Thoracic aorta (tissue), 2 donors: ENCODE results near the gene ESR2. TPM values are rescaled to one million over a fixed set of nuclear protein-coding genes. Genes with fewer than 3 reads are reported as not detected.

Experiments
- ATAC-seq: fragments of 150-250 bp; one replicate; pipeline ENCODE4 v1.8.0; 2017; ENCODE audit warnings: low read depth; ENCODE audit not compliant: insufficient number of reproducible peaks, low FRiP score
- DNase-seq: peaks from one replicate; pipeline ENCODE4 v3.0.0-alpha.2; 2020; ENCODE audit warnings: low spot score
- H3K27ac ChIP-seq, 2 donors: fragments of 200-600 bp; sonication (generic); 1 replicate in 1 of 2; 2 replicates in 1 of 2; pipeline ENCODE4 v1.5.1; 2016; ENCODE audit warnings: mild to moderate bottlenecking in 2 of 2, moderate library complexity in 2 of 2
- H3K27me3 ChIP-seq: fragments of 200-600 bp; sonication (generic); replicated peaks from 2 replicates; pipeline ENCODE4 v1.6.0; 2016; ENCODE audit warnings: mild to moderate bottlenecking; ENCODE audit not compliant: insufficient read depth
- H3K36me3 ChIP-seq: fragments of 200-600 bp; sonication (generic); one replicate; pipeline ENCODE4 v1.5.1; 2016
- H3K4me1 ChIP-seq, 2 donors: fragments of 200-600 bp; sonication (generic); 1 replicate in 1 of 2; 2 replicates in 1 of 2; pipeline versions ENCODE4 v1.5.1 to v1.6.0; 2016; ENCODE audit warnings: low read depth in 2 of 2, mild to moderate bottlenecking in 1 of 2; ENCODE audit not compliant: control insufficient read depth in 1 of 2
- H3K4me3 ChIP-seq: fragments of 200-600 bp; sonication (generic); 2 replicates; pipeline ENCODE4 v1.5.1; 2016; ENCODE audit warnings: mild to moderate bottlenecking
- H3K9me3 ChIP-seq: fragments of 200-600 bp; sonication (generic); 2 replicates; pipeline ENCODE4 v1.5.1; 2016
- total RNA-seq, 2 donors: library from RNA; depleted of rRNA; stranded (reverse); fragments of >200 nt; gene quantifications; one replicate each; pipeline versions ENCODE4 v1.1.0 to v1.2.3, GENCODE V29; 2016
- TF ChIP-seq, protein P1 (sequence below): fragments of 200-600 bp; sonication (generic); IDR thresholded peaks from one replicate; pipeline ENCODE4 v1.5.1; 2019; ENCODE audit warnings: antibody characterized with exemption

ESR2 gene
- total RNA-seq, 2 donors from 2014 or later, result 0.27 to 0.71 TPM

DNA sequence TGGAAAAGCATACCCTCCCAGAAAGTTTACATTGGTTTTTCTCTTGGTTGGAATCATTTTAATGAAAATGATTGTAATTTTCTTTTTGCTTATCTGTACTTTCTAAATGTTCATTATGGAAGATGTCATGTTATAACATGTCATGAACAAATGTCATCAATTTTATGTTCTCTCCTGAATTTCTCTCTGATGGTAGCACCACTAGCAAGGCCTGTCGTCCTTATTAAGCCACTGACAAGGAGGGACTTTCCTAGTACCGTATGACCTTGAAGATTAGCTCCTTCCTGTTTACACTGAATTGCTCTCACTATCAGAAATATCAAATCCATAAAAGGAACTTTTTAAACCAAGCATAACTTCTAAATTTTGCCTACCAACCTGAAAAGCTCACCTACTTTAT is 99.0 kb downstream of the ESR2 start:
- Histone ChIP-seq H3K4me1 (peaks cover 5 to 8% of the 10 kb centered on the region in 2 donors), H3K36me3 (peaks cover 6% of the 10 kb centered on the region), H3K4me3 (no peak overlapping the region), H3K27me3 (no peaks in the 10 kb centered on the region), H3K27ac (no peak overlapping the region), H3K9me3 (no peaks in the 10 kb centered on the region)
- TF ChIP-seq, protein P1, sequence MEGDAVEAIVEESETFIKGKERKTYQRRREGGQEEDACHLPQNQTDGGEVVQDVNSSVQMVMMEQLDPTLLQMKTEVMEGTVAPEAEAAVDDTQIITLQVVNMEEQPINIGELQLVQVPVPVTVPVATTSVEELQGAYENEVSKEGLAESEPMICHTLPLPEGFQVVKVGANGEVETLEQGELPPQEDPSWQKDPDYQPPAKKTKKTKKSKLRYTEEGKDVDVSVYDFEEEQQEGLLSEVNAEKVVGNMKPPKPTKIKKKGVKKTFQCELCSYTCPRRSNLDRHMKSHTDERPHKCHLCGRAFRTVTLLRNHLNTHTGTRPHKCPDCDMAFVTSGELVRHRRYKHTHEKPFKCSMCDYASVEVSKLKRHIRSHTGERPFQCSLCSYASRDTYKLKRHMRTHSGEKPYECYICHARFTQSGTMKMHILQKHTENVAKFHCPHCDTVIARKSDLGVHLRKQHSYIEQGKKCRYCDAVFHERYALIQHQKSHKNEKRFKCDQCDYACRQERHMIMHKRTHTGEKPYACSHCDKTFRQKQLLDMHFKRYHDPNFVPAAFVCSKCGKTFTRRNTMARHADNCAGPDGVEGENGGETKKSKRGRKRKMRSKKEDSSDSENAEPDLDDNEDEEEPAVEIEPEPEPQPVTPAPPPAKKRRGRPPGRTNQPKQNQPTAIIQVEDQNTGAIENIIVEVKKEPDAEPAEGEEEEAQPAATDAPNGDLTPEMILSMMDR, result no peak
- DNase-seq (no peak), ATAC-seq (no peak)

DNA sequence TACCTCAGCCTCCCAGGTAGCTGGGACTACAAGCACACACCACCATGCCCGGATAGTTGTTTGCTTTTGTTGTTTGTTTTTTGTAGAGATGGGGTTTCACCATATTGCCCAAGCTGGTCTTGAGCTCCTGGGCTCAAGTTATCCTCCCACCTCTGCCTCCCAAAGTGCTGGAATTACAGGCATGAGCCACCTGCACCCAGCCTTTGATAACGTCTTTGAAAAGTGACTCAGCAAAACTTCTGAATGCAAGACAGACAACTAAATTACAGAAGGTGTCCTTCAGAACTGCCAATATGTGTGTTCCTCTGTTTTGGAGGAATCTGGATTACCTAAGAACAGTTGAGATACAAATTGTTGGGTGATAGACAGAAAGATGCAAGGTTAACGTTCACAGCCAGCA is 99.8 kb downstream of the ESR2 start:
- Histone ChIP-seq H3K27ac (no peak overlapping the region), H3K27me3 (no peaks in the 10 kb centered on the region), H3K4me1 (peaks cover 5 to 8% of the 10 kb centered on the region in 2 donors), H3K36me3 (peaks cover 8% of the 10 kb centered on the region), H3K4me3 (no peak overlapping the region), H3K9me3 (no peaks in the 10 kb centered on the region)
- TF ChIP-seq, protein P1, result no peak
- ATAC-seq (no peak), DNase-seq (no peak)

DNA sequence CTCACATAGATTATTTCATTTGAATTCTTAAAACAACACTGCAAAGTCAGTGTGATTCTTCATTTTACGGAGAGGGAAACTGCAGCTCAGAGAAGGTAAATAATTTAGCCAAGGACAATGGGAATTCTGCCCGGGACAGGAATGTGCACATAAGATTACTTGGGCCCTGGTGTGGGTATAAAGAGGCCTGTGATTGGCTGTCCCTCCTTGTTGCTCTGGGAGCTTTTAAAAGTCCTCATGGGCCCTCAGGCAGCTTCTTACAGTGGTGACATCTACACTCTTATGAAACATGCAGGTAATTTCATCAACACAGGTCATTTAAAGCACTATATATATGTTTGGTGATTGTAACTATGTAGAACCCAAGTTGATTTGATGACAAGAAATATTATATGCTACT is 100.3 kb downstream of the ESR2 start:
- ATAC-seq (no peak), DNase-seq (no peak)
- no peak overlapping the region for H3K27ac ChIP-seq
- TF ChIP-seq, protein P1, result no peak
- peaks cover 5 to 8% of the 10 kb centered on the region in 2 donors for H3K4me1 ChIP-seq
- H3K9me3 ChIP-seq, result no peaks in the 10 kb centered on the region
- H3K36me3 ChIP-seq, result peaks cover 8% of the 10 kb centered on the region
- no peak overlapping the region for H3K4me3 ChIP-seq
- H3K27me3 ChIP-seq, result no peaks in the 10 kb centered on the region

DNA sequence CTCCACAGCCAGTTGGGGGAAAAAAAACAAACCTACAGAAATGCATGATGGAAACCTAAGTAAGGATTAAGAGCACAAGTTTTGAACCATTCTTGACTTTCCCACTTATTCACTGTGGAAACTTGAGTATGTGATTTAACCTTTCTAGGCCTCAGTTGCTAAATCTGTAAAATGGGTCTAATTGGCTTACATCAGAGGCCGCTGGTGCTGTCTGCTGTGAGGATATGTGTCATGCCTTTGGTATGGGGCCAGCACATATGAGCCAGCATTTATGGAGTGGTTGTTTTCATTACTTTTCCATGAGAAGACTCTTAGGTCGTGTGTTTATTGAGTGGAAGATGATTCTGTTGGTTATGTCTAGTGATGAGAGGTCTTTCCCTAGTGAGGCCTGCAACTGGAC is 102.4 kb downstream of the ESR2 start:
- no peak overlapping the region for H3K4me3 ChIP-seq
- no peaks in the 10 kb centered on the region for H3K27me3 ChIP-seq
- H3K4me1 ChIP-seq, result peaks cover 5 to 6% of the 10 kb centered on the region in 2 donors
- H3K27ac ChIP-seq, result no peak overlapping the region
- DNase-seq (no peak), ATAC-seq (no peak)
- peaks cover 13% of the 10 kb centered on the region for H3K36me3 ChIP-seq
- TF ChIP-seq, protein P1, result no peak
- H3K9me3 ChIP-seq, result no peaks in the 10 kb centered on the region

DNA sequence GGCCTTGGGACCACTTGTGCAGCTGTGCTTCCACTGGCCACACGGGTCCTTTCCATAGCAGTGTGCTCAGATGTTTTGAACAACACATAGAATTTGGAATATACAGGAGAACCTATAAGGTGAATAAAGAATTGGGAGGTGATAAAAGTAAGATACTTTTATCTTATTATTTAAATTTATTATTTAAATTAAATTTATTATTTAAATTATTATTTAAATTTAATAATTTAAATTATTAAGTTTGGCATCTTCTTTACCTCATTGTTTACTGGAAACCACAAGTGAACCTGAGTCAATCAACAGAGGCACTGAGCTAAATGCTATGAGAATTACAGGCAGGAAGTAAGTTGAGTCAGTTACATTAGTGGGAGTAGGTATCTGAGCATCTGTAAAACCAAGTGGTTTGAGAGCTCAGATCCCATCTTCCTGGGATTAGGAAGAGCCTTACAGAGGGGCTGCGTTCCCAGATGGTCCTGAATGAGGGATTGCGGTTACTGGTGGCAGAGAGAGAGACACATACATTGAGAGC is 103.1 kb downstream of the ESR2 start:
- no peak for ATAC-seq
- H3K27me3 ChIP-seq, result no peaks in the 10 kb centered on the region

More for the DNA sequence above, 103.1 kb downstream of the ESR2 start:
- TF ChIP-seq, protein P1, result no peak
- no peak overlapping the region for H3K4me3 ChIP-seq
- no peaks in the 10 kb centered on the region for H3K9me3 ChIP-seq
- DNase-seq, result no peak
- no peak overlapping the region for H3K27ac ChIP-seq
- H3K4me1 ChIP-seq, result no peaks in the 10 kb centered on the region
- peaks cover 15% of the 10 kb centered on the region for H3K36me3 ChIP-seq
